Measurements from ENCODE around the gene SMPX. TPM values are rescaled to one million over a fixed set of nuclear protein-coding genes. Genes with fewer than 3 reads are reported as not detected.
A peak's percentile ranks its signal among the peaks of the same experiment; 100 is the strongest.

The SMPX gene
- total RNA-seq, 1 donor from 2014 or later: not detected

GRCh38 chrX:21741869-21742701, 15.8 kb downstream of the SMPX start:
- no peak for DNase-seq

DNA sequence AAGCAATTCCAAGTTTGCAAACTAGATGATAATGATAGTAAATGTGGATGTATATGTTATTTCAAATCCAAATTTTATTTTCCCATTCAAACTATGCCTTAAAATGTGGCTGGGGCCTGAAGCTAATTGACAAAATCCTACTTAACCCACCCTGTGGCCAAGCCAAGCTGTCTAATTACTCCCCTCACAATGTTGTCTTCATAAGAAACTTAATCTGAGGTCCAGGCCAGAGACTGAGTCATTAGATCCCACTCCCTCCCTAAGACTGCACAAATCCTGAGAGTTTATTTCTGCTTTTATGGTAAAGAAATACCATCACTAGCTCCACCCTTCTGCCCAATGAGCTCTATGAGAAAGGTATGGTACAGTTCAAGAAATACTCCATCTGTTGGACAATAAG, 16.6 kb downstream of the SMPX start:
- no peak for DNase-seq

DNA sequence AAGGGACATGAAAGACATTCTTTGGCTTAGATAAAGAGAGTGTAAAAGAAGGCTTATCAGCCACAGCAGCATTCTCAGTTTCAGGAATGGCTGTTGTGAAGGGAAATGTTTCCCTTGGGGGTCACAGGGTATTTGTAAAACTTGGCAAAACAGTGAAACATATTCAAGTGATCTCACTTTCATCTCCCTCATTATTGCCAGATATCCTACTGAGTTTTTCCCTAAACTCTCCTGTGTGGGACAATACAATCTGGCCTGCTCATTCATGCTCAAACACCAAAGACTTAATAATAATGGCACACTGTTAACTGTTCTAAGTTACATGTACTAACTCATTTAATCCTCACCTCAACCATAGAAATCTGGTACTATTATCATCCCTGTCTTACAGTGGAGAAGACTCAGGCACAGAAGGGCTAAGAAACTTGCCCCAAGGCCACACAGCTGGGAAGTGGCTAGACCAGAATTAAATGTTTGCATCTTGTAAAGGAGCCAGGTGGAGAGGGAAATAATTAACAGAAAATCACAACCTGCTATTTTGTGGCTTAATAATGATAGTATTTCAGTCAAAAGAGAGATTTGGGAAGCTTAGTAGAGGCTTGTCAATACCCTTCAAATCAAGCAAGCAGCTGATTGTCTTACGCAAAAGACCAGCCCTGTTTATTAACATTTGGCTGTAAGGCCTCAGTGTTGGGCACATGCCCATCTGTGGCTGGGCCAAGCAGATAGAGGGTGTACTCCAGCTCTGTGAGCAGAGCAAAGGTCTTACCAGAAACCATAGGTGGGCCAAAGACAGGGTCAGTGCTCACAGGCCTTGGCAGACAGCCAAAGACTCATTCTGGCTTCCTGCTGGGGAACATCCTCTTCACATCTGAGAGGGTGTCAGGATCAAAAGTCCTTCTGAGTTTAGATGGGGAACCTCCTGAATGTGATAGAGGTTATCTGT, 17.3 kb downstream of the SMPX start:
- DNase-seq: no peak

DNA sequence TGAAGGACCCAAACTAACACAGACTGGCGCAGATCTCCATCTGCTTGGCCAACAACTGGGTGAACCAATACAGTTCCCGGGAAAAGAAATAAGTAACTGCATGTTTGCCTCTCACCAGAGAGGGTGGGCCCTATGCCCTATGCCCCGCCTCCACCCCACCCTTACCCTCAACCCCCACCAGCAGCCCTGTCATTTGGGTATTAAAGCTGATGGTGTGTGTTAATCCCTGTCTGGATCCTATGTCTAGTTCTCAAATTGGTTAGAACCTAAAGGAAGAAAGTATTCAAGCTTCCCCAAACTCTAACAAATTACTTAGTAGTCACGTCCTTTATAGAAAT, 19.0 kb downstream of the SMPX start:
- DNase-seq: no peak

DNA sequence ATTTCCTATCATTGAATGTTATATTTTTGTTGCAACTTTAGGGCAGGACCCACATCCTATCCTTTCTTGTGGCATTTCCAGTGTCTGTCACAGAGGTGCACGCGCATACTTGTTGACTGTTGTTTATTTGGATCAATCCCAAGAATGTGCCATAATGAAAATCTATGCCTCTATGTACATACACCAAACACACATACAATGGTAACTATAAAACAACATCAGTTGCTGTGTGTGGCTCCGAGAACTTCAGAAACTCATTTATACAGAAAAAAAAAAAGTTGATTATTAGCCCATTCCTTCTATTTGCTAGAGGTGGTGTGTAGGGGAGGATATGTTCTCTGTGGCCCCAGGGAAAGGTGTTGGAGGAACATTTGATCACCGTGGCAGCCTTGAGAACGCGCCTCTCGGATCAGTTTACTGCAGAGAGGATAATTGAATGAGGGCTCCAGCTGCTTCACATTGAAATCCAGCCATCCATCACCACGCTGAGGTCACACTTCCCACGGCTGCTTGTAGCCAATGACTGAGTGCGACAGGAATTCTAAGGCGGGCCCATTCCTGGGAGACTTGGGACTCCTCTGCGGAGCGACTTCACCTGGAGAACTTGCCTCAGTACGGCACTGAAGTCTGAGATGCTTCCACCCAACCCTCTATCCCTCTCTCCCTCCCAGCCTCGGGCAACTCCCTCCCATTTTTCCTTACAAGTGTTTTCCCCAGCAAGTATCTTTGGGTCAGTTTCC, 19.5 kb downstream of the SMPX start:
- no peak for DNase-seq

- no peak for DNase-seq
These were observed 22.2 kb downstream of the SMPX start for GRCh38 chrX:21735768-21736127.

- no peak for DNase-seq
These were observed 22.7 kb downstream of the SMPX start for GRCh38 chrX:21735038-21735767.

DNA sequence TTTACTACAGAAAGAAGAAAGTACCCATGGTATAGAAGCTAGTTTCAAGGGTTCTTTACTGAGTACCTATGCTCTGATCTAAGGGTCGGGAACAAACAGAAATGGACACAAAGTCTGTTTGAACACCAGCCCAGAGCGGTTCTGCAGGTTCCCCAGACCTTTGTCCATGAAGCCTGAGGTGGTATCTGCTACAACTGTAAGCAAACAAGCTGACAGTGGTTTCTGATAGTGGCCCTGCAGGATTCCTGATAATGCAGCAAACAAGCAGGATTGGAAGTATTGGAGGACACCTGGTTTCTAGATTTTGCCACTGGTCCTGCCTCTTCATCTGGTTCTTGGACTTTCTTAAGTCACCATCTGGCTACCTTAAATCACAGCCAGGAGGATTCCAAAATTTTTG, 23.7 kb downstream of the SMPX start:
- no peak for DNase-seq

GRCh38 chrX:21733705-21734104, 24.2 kb downstream of the SMPX start:
- DNase-seq: no peak

- DNase-seq: no peak
These were observed 27.9 kb downstream of the SMPX start for GRCh38 chrX:21730026-21730425.

GRCh38 chrX:21728276-21728968, 29.5 kb downstream of the SMPX start:
- no peak for DNase-seq

DNA sequence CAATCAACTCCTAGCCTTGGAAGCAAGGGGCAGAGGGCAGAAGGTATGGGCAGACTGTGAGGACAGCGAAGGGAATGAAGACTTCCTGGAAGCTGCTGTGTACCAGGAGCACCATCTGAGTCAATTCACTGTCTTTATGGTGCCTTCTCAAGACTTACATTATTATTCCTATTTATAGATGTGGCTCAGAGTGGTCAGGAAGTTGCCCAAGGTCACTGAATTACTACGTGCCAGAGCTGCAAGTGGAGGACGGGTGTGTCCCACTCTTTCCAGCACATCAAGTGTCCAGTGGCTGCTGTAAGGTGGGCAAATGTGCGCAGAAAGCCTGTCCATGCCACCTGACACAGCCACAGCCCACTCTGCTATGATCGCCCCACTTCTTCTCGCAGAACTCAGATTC, 32.0 kb downstream of the SMPX start:
- DNase-seq: no peak

GRCh38 chrX:21725496-21725895, 32.4 kb downstream of the SMPX start:
- peak; percentile 27 for DNase-seq

DNA sequence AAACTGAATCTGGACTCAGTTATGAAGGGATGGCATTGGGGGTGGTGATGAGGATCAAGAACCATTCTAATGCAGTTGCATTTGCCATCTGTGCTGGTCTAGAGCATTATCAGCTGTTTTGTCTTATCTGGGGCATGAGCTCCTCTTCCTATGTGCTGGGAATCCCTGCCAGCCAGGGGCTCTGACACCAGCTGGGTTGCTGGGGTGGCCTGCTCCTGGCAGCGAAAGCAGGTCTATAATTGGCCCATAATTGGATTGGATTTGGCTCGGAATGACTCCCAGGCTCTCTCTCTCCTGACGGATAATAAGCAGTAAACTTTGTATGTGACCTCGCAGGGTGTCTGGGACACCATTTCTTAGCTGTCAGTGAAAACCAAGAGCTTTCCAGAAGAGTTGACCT, 34.1 kb downstream of the SMPX start:
- no peak for DNase-seq

DNA sequence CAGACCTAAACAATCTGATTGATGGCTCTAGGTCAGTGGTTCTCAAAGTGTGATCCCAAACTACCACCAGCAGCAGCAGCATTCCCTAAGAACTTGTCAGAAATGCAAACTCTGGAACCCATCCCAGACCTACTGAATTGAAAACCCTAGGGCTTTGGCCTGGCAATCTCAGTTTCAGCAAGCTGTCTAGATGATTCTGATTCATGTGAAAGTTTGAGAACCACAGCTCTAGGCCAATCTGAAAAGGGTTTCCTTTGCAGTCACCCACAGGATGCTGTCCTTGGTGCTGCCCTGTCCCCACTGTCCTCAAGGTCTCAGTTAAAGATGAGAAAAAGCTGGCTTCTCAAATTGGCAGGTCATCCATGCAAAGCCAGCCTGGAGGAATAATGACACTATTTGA, 34.8 kb downstream of the SMPX start:
- DNase-seq: peak; percentile 4

- no peak for DNase-seq
These were observed 36.7 kb downstream of the SMPX start for GRCh38 chrX:21721195-21721594.

DNA sequence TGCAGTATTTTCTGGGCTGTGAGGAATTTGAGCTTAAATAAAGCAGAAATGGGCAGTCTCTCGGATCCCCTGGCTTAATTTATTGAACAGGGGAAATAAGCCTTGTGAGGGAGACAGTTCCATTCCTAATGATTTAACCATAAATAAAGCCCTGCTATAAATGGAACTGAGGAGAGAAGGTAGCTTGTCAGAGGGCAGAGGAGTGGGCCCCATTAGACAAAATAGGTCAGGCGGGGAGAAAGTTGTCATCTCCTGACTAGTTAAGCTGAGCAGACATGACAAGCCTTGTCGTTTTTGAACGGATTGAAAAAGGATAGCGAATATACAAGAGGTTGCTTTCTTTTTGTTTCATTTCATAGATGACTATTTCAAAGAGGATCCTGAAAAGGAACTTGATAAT, 39.3 kb downstream of the SMPX start:
- no peak for DNase-seq

DNA sequence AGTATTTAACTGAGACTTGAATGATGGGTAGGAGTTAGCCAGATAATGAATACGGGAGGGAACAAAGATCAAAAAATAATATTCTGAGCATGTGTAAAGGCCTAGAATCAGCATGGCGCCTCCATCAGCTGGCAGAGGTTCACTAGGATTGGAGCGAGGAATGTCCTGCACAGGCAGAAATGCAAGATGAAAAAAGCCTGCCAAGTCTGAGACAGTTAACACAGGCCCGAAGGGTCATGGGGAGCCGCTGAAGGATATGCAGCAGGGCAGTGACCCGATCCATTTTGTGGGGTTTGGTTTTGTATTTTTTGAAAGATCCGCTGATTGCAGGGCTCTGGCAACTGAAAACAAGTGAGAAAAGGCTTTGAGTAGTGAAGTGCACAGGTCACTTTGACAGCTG, 40.1 kb downstream of the SMPX start:
- DNase-seq: no peak

DNA sequence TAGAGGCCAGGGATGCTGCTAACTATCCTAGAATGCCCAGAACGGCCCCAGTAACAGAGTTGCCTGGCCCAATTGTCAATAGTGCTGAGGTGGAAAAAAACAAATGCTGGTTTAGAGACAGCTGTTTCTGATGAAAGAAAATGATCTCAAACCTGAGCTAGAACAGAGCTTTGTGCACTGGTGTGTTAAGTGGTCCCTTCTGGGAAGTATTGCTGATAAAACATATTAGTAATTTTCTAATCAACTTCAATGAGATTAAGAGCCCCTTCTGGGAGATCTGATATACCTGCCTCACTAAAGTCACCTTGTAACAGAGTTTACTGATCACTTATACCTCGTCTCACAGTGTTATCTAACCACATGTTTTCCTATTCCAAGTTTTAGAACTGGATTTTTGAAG, 42.1 kb downstream of the SMPX start:
- DNase-seq: no peak

DNA sequence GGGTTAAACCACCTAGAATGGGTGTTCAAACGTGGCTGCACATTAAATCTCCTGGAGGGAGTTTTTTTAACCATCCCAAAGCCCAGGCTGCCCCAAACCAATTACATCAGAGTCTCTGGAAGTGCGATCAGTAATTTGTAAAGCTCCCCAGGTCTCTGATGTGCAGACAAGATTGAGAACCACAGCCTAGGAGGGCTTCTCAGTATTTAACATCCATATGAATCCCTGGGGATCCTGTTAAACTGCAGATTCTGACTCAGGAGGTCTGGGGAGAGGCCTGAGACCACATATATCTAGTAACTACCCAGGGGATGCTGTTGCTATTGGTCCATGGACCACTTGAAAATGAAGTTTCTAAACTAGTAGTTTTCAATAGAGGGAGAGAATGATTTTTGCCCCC, 42.6 kb downstream of the SMPX start:
- no peak for DNase-seq

DNA sequence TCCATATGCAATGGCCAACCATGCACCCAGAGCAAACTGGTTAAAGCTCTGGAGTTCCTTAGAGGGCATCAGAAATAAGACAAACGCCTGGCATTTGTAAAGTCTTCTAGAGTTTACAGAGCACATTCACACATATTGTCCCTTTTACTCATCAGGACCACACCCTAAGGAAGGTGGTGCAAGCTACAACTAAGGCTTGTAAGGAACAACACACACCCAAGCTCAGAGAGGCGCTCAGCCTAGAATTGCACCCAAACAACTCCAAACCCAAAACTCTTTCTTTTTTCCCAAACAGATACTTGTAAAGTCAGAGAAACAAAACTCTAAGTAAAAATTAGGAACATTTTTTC, 46.1 kb downstream of the SMPX start:
- no peak for DNase-seq

All from dermis blood vessel endothelial cell (primary cell).